Activated CD4-positive, alpha-beta T cell treated with anti-CD3 and anti-CD28 coated beads for 24 hours (primary cell): ENCODE results near the gene GRIK4.
"Not testable (repeated sequence)": the region's sequence is repeated elsewhere in the genome, so short reads cannot be mapped to it uniquely, and the experiment has no call there.

Source experiments
- DNase-seq, 2 donors: peaks; one replicate each; pipeline ENCODE4 v3.0.0-alpha.2; 2020; ENCODE audit warnings: low read depth in 2 of 2

The GRIK4 gene

GRCh38 chr11:120994091-120994859 is 482.7 kb downstream of the GRIK4 start:
- no peak for DNase-seq

GRCh38 chr11:120995184-120995583 is 483.6 kb downstream of the GRIK4 start:
- DNase-seq: no peak

GRCh38 chr11:120996973-120997372 is 485.4 kb downstream of the GRIK4 start:
- DNase-seq: no peak

- DNase-seq: no peak
Measured at GRCh38 chr11:120998581-120998980, 487.0 kb downstream of the GRIK4 start.

- no peak for DNase-seq
Measured at GRCh38 chr11:121004206-121004840, 492.8 kb downstream of the GRIK4 start.

- no peak for DNase-seq
Measured at GRCh38 chr11:121006922-121007321, 495.4 kb downstream of the GRIK4 start.

GRCh38 chr11:121008551-121008950 is 497.0 kb downstream of the GRIK4 start:
- DNase-seq: no peak

- DNase-seq: no peak
Measured at GRCh38 chr11:121012091-121012490, 500.5 kb downstream of the GRIK4 start.

- DNase-seq: no peak
Measured at GRCh38 chr11:121018746-121019145, 507.2 kb downstream of the GRIK4 start.

GRCh38 chr11:121021718-121022117 is 510.2 kb downstream of the GRIK4 start:
- DNase-seq: not testable (repeated sequence)

GRCh38 chr11:121023848-121024751 is 512.6 kb downstream of the GRIK4 start, which contains the start of gene TBCEL:
TSS of gene TBCEL (plus strand) at chr11:121024102. CDS start at chr11:121045691, 21,589 bp downstream.
- DNase-seq: peak; percentile 74 to 75

GRCh38 chr11:121024989-121025388 is 513.4 kb downstream of the GRIK4 start:
- no peak for DNase-seq

GRCh38 chr11:121029153-121029552 is 517.6 kb downstream of the GRIK4 start:
- DNase-seq: no peak

- no peak for DNase-seq
Measured at GRCh38 chr11:121029813-121030445, 518.4 kb downstream of the GRIK4 start.

GRCh38 chr11:121031167-121031566 is 519.6 kb downstream of the GRIK4 start:
- DNase-seq: no peak

GRCh38 chr11:121031648-121032047 is 520.1 kb downstream of the GRIK4 start:
- DNase-seq: not testable (repeated sequence)

- DNase-seq: no peak
Measured at GRCh38 chr11:121032546-121032945, 521.0 kb downstream of the GRIK4 start.

- DNase-seq: no peak
Measured at GRCh38 chr11:121033635-121034034, 522.1 kb downstream of the GRIK4 start.

GRCh38 chr11:121035169-121035755 is 523.7 kb downstream of the GRIK4 start:
- no peak for DNase-seq

- DNase-seq: no peak
Measured at GRCh38 chr11:121035780-121036179, 524.2 kb downstream of the GRIK4 start.

GRCh38 chr11:121037016-121037415 is 525.5 kb downstream of the GRIK4 start:
- no peak for DNase-seq
